K562 (cell line): ENCODE results near the gene COL4A1. TPM values are rescaled to one million over a fixed set of nuclear protein-coding genes. Genes with fewer than 3 reads are reported as not detected.

Source experiments
- NCOA2 ChIP-seq, 2 experiments: fragments of 450-650 bp; IDR thresholded peaks; 2 replicates each; pipeline ENCODE4 v1.6.1; 2018; ENCODE audit warnings: mild to moderate bottlenecking in 2 of 2, moderate library complexity in 1 of 2; ENCODE audit not compliant: partially characterized antibody in 2 of 2
- RFX1 ChIP-seq: fragments of 450-650 bp; IDR thresholded peaks from 2 replicates; pipeline ENCODE4 v1.6.1; 2016; ENCODE audit warnings: mild to moderate bottlenecking, moderate library complexity
- ZBTB11 ChIP-seq, 3 experiments: fragments of 200-800 bp in 1 of 3; fragments of 250-450 bp in 1 of 3; fragments of 450-650 bp in 1 of 3; sonication (Bioruptor Pico) in 1 of 3; sonication (Bioruptor generic) in 1 of 3; formaldehyde crosslinking in 1 of 3; IDR thresholded peaks; 2 replicates each; pipeline versions ENCODE4 v1.6.1 to v1.8.0; 2016 to 2022; ENCODE audit warnings: mild to moderate bottlenecking in 2 of 3, missing genetic modification characterization in 2 of 3, missing compliant biosample characterization in 1 of 3, moderate library complexity in 1 of 3
- ZNF696 ChIP-seq: fragments of 250-450 bp; sonication (Bioruptor Pico); conservative IDR thresholded peaks from 2 replicates; pipeline ENCODE4 v1.4.0; 2020; ENCODE audit warnings: mild to moderate bottlenecking, moderate library complexity
- polyA plus RNA-seq, 8 experiments: library from polyadenylated mRNA; depleted of rRNA in 4 of 8; stranded (reverse) in 5 of 8; unstranded in 3 of 8; fragments of >200 nt; fragmentation: Nextera tagmentation in 2 of 8; fragmentation: Illumina TruSeq in 1 of 8; extraction: Ambion mirVana in 2 of 8; extraction: Trizol in 1 of 8; gene quantifications; 2 replicates each; pipeline versions ENCODE4 v1.2.1 to v1.2.3, GENCODE V29; 2011 to 2014; ENCODE audit warnings: inconsistent platforms in 1 of 8, missing spikeins in 1 of 8
- total RNA-seq, 7 experiments: library from RNA; depleted of rRNA in 6 of 7; stranded (reverse); fragments of >200 nt in 6 of 7; fragmentation: Illumina TruSeq in 2 of 7; extraction: Trizol in 2 of 7; gene quantifications; 2 replicates each; pipeline versions ENCODE4 v1.2.1 to v1.2.3, GENCODE V29; 2011 to 2021; ENCODE audit warnings: low replicate concordance in 1 of 7

Gene COL4A1
- total and polyA plus RNA-seq, 9 of the 15 experiments (the other 6 are each of a cell fraction or from before 2014, with no cell fraction given), result 0.35 TPM; not detected in 8

GRCh38 chr13:110121422-110122083, 185.4 kb downstream of the COL4A1 start (continued):
- TF ChIP-seq ZBTB11 (CRISPR knock-in tag; IDR thresholded peaks at IDR 0.05), result no peak
- no peak for TF ChIP-seq RFX1
- TF ChIP-seq NCOA2 (IDR thresholded peaks at IDR 0.05; ENCODE audit: partially characterized antibody in 2 of 2), result no peak
- TF ChIP-seq ZNF696, result no peak
